ENCODE data around the gene GTSE1.

The GTSE1 gene

DNA sequence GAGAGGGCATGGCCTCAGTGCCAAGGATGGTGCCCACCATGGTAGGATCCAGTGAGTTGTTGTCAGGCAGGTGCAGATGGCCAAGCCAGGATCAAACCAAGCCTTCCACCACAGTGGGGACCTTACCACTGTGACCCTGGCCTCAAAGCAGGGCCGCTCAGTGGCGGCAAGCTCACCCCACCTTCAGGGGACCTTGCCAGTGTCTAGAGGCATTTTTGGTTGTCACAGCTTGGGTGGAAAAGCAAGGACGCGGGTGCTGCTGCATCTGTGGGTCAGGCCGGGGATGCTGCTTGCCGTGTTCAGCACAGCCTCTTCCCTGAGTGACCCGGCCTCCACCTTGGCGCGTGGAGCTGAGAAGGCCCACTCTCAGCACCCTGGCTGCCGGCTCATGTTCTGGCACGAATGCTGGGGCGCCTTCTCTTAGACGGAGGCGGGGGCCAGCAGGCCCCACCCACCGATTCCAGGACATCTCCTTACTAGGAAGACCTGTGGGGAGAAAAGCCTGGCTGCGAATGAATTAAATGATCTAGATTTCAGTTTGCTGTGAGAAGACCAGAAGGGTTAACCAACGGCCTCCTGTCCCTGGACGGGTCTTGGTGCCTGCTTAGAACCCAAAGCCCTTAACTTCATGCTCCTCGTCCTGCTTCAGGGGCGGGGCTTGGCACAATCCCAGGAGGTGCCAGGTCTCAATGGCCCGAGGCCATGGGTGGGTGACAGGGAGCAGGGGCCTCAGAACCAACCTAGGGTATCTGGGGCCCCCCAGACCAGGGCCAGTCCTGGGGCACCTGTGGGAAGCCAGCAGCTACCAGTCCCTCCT is 57.7 kb downstream of the GTSE1 start:
- DNase-seq, result no peak

DNA sequence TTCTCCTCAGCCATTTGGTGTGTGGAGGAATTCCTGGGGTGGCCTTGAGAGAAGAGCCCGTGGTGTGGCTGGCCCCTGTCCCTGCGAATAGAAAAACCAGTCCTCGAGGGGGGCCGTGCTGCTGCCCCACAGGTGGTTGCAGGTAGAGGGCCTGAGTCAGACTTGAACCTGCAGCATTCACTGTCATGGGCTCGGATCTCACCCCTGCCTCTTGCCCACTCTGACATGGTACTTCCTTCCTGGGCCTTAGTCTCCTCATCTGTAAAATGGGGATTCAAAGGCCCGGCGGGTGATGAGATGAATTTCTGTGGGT is 58.3 kb downstream of the GTSE1 start:
- no peak for DNase-seq

DNA sequence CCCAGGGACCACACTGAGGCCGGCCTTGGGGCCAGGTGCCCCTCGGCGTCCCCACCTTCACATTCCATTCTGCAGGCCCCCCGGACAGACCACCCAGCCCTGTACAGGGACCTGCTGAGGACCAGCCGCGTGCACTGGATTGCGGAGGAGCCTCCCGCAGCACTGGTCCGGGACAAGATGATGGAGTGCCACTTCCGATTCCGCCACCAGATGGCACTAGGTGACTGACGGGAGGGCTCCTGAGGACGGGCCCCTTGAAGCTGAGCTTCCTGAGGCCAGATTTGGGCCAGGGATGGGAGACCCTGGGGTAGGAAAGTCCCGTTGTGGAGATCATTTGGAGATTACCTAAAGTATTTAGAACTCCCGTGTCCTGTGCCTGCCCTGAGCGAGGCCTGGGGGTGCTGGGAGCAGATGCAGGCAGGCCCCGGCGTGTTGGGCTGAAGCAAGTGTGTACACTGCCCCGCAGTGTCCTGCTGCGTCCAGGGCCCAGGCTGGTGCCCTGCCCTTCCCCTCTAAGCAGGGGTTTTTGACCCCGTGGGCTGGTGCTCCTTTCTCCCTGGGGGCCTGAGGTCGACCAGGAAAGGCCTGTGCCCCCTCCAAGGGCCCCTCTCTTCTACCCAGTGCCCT is 58.8 kb downstream of the GTSE1 start:
- DNase-seq, result no peak

DNA sequence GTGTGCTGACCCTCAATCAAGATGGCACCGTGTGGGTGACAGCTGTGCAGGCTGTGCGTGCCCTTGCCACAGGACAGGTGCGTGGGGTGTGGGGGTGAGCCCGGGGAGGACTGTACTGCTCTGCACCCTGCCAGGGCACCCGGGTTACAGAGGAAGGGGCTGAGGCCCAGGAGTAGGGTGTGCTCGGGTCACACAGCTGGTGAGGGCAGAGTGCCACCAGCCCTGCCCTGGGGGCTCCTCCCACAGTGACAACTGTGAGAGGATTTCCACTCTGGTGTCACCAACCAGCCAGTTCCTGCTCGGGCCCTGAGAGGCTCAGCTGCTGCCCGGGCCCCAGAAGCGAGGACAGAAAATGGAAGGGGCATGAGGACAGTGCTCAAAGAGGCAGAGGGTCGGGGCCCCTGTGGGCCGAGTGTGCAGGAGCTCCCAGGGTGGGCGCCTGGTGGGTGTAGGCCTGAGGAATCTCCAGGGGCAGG is 59.4 kb downstream of the GTSE1 start:
- no peak for DNase-seq

DNA sequence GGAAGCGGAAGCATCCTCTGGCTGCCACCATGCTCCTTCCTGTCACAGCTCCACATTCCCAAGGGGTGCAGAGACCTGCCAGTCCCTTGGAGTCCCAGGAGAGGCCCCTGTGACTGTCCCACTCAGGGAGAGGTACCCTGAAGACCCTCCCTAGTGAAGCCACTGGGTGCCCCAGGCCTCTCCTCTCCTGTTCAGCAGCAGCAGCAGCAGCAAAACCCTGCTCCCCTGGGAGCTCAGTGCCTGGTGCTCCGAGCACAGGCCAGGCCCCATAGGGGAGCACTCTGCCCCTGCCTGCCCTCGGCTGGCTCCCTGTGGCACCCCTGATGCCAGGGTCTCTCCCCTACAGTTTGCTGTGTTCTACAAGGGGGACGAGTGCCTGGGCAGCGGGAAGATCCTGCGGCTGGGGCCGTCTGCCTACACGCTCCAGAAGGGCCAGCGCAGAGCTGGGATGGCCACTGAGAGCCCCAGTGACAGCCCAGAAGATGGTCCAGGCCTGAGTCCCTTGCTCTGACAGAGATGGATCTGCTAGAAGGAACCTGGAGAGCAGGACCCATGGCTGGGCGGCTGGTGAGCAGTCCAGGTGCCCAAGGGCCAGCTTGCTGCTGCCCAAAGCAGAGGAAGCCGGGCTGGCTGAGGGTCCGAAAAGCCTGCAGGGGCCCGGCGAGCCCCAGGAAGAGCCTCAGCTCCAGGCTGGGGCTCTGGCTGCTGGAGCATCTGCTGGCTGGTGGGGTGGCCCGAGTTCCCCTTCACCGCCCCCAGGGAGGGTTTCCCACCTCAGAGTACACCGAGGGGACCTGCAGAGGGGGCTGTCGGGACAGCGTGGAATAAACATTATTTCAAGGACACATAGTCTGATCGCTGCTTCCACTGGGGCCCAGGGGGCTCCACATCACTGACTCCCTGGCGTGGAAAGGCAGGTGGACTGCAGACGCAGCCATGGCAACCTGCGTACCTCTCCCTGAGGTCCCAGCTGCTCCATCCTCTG is 60.1 kb downstream of the GTSE1 start:
- DNase-seq, result no peak

DNA sequence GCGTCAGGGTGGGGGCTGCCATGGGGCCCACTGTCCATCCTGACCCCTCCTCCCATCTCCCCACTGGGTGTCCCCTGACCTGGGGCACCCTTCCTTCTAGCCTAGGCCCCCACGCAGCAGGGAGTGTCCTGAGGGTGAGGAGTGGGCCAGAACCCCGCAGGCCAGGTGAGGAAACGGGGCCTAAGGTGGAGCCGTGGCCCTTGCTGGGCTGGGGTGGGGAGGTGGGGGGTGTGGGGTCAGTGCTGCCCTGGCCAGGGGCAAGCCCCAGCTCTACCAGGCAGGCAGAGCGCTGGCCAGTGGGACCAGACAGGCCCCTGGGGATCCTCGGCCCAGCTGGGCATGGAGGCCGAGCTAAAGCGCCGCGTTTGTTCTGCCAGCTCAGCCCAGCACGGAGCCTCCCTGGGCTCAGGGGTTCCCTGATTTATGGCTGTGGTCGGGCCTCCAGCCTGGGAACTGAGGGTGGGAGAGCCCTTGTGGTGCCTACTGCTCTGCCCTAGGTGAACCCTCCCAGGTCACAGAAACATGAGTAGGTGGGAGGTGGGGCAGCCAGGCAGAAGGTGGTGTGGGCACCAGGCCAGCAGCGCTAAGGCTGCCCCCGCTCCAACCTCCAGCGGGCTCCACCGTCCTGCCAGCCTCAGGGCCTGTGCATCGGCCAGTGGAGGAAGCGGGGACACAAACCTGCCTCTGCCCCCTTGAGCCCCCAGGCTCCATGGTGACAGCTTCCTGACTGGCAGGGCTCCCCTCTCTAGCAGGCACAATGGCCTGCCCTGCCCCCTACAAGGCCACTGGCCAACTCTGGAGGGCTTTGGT is 61.2 kb downstream of the GTSE1 start:
- DNase-seq, result no peak

DNA sequence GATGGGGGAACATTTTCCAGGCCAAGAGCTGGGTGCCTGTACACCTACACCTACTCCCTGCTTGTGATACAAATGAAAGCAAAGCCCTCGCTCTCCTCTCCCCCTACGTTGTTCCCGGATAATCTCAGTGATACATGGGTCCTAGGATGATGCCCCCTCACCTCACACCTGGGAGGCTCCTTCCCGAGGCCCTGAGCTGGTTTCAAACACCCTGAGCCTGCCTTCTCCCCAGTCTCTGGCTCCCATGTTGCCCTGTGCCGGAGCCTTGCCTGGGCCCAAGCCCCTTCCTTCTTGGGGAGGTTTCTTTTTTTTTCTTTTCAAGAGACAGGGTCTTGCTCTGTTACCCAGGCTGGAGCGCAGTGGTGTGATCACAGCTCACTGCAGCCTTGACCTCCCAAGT is 62.1 kb downstream of the GTSE1 start:
- no peak for DNase-seq

DNA sequence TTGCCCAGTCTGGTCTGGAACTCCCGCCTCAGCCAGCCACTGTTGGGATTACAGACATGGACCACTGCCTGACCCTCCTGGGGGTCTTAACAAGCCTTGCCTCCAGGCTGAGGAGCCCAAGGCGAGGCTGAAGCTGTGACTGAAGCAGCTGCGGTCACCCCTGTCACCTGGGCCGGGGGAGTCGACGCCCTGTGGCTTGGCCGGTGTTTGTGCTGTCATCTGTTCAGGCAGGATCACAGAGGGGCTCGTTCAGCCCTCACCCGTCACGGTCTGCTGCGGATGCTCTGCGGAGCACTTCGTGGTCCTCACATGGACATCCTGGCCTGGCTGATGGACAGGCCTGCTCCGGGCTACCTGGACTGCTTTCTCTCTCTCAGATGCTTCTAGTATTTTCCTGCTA is 62.7 kb downstream of the GTSE1 start:
- DNase-seq, result no peak

DNA sequence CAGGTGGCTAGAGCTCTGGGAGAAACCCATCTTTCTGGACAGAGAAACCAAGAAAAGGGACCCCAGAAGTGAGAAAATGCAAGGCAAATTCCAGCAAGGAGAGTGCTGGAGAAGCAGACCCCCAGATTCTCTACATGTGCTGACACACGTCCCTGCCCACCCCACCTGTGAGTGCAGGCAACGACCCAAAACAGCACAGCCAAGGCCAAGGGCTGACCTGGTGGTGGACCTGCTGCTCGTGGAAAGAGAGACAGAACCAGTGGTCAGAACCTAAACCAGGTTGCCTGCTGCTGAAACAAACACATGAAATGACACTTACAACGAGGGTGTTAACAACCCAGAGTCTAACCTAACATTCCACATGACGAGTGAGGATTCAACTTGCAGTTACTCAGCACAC is 63.4 kb downstream of the GTSE1 start:
- DNase-seq, result no peak

DNA sequence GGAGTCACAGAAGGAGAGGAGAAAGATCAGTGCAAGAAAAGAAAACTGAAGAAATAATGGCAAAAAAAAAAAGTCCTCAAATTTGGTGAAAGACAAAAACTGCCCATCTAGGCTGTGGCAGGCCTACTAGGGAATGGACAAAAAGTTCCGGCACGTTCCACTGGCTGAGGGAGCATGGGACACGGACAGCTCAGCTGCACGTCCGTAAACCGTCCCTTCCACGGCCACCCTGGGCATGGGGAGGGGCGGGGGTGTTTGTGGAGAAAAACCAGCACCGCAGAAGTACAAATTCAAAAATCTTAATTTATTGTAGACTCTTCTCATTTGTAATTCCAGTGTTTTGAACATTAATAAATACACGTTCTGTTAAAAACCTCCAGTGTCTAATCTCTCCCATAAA is 64.2 kb downstream of the GTSE1 start:
- DNase-seq, result no peak

DNA sequence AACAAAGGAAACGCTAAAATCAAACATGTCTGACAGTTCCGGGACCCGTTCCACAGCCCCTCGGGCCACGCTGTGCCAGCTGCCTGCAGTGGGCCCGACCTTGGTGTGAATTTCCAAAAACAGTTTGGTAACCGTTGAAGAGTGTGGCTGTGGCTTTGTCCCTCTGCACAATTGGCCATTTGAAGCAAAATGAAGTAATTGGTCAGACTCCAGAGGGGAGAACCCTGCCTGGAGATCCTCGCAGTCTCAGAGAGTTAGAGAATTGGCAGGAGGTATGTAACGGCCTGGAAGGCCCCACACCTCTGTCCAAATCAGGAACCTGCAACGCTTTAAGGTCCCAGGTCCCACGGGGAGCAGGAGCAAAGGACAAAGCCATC is 65.1 kb downstream of the GTSE1 start:
- no peak for DNase-seq

DNA sequence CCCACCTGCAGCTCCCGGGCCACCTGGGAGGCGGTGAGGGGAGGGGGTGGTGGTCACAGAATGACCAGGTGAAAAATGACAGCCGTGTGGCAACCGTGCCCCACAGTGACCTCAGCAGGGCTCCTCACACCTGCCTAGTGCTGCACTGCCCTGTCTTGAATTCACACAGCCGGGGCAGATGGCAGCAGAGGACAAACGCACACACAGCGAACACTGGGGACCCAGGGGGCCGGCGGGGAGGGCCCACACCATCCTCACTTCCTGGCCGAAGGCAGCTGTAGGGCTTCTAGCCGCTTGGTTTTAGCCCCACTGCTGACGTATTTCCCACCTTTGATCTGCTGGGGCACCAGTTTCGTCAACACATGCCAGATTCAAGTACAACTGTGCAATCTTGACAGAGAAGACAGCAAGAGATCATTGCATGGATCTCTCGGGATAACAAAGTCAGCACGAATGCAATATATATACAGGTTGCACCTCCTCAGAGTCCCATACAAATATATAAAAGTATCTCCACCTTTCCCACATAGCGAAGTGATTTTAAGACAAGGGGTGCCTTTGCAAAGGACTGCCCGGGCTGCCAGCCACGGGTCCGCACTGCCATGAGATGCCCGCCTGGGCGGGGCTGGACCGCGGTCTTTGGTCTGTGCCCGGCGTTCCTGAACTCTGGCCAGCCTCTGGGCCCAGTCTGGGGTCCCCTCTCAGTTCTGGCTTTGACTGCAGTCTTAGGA is 65.7 kb downstream of the GTSE1 start:
- peak; percentile 41 for DNase-seq

DNA sequence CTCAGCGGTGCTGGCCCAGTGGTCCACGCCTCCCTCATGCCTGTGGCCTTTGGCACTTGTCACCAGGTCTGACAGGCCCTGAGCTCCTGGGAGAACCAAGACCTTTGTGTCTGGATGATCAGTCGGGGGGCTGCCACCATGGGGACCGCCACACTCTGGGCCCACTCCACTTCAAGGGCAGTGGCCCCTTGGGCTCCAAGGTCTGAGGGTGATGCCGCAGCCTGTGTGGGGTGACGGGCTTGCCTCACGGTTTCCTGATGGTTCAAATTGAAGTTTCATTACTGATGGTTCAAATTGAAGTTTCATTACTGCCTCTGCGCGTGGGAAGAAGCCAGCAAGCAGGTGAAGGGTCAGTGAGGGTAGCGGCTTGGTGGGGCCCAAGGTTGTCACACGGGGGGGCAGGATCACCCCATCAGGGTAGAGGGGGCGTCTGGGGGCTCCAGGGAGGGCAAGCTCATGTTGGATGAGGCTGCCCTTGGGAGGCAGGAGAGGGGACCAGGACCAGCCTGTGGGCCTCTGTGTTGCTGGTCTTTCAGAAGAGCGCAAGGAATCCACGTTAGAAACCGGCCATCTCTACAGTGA is 66.4 kb downstream of the GTSE1 start:
- DNase-seq, result no peak

DNA sequence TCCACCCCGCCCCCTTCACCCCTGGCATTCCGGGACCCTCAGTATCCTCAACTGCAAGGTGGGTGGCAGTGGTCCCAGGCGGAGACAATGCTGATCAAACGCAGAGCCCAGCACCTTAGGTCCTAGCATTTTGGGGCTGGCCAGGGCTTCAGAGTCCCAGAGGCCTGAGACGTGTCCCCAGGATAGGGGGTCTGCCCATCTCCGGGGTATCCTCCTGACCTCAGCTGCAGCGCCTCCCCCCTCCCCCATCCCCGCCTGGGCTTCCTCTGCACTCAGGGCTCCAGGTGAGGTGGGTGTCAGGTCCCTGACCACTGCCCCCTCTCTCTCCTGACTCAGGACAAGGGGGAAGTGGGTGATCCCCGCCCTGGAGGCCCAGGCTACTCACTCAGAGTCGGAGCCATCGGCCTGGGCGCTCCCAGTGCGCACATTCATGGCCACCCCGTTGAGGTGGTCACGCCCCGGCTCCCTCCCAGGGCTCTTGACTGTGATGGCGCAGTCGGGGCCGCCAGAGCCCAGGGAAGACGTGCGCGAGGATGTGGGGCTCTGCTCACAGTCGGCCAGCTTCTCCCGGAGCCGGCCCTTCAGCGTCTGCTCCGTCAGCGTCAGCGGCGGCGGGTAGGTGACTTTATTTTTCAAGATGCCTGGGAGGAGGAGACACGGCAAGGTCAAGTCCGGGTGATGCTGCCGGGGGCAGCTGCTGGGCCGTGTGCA is 67.1 kb downstream of the GTSE1 start:
- no peak for DNase-seq

DNA sequence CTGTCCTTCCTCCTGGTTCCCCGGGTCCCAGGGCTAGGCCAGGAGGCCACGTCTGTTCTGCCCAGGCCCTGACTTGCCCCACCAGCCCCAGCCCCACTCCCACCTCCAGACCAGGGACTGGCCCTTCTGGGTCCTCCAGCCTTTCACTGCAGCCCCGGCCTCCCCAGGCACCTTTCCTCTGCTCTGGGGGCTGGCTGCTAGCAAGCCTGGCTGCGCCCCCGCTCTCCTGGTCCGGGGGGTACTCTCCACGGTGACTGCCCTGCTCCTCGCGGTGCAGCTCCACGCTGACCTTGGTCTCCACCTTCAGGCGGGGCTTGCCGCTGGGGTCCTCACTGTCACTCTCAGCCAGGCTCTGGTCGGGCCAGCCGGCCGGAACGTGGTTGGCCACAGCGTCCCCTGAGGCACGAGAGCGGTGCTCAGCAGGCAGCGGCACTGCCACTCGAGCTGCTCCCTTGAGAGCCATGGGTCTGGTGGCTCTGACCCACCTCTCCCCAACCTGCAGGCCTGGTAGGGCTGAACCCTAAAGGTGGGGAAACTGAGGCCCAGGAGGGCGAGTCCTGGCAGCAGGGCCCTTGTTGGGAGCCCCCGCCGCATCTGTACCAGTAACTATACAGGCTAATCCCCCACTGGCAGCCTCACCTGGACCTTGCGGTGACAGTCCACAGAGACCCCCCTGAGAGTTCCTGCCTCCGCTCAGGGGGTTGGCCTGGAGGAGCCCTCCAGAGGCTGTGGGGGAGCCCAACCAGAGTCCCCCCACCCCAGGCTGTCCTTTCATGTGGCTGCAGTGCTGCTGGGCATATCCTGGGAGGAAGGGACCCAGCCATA is 67.9 kb downstream of the GTSE1 start:
- no peak for DNase-seq

DNA sequence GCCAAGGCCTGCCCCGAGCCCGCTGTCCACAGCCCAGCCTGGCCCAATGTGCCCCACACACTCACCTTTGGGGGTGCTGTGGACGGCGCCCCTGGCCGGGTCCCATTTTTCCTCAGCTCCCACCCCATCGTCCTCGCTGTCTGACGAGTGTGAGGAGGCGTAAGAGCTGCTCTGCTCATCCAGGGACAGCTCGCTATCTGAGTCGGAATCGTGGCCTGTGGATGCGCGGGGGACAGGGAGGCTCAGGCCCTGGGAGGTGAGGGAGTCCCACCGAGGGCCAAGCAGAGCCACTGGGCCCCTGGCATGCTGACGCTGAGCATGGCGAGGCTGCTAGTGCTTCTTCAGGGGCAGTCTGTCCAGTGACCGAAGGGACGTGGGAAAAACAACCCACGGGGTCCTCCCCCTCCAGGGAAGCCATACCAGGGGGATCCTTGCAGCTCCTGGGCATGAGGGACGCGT is 68.5 kb downstream of the GTSE1 start:
- DNase-seq, result no peak

DNA sequence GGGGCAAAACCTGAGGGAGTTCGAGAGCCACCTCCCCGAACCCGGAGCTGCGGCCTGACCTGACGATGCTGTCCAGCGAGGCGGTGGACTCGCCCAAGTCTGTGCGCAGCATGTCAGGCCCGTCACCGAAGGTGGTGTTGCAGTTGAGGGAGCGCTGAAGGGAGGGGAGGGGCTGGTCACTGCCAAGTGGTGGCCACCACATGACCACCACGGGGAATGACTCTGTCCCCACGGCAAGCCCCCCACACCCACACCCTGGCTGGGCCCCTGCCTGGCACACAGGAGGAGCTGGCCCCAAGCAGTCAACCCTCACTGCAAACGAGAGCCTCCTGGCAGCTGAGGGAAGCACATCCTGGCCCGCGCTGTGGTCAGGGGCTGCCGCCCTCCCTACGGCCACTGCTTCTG is 69.7 kb downstream of the GTSE1 start:
- DNase-seq, result no peak

DNA sequence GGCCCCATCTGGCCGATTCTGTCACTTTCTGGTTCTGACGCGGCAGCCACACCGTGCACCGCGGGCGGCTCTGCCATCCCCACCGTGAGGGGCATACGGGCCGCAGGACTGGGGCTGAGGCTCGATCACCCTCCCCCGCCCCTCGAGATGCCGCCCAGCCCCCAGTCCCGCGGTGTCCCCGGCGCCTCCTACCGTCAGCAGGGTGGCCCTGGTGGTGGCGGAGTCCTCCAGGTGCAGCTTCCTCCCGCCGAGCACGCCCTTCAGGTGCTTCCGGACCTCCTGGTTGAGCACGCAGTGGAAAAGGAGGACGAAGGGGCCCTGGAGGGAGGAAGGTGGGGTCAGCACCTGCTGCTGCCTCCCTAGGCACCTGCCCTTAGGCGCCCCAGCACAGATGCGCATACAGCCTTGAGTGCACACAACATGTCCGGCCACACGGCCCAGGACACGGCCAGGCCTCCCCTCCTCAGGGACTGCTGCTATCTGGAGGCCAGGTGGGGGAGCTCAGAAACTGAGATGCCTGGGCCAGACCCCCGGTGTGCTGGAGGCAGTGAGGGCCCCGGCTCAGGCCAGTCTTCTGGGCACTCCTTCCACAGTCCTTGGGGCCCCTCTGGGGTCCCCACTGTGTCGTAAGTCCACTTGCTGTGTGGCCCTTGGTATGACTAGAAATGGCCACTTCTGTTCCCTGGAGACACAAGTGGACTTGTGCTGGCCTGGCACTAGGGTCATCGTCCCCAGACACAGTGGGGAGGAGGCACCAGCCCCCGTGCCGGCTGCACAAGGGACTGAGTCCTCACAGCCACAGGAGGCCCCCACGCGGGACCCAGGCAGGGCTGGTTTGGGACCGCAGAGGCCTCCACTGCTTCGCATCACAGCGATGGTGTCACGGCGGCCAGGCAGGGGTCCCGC is 70.4 kb downstream of the GTSE1 start:
- no peak for DNase-seq

DNA sequence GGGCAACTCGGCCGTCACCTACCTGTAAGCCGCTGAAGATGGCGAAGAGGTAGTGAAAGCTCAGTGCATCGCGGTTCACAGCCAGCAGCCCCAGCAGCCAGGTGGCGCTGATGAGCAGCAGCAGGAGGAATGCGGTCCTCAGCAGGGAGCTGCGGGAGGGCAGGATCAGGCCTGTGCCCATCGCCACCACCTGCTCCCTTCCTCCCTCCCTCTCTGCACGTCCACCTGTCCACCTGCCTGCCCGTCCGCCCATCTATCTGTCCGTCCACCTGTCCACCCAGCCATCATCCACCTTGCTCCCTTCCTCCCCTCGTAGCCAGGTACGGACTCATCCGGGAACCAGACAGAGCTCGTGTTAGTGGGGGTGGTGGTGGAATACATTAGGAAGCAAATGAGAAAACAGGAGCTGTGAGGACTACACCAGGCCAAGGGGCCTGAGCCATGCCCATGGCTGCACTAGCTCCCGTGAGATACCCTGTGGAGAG is 71.1 kb downstream of the GTSE1 start:
- peak; percentile 50 for DNase-seq
